ENCODE measurements around the gene OR5W2. TPM values are rescaled to one million over a fixed set of nuclear protein-coding genes. Genes with fewer than 3 reads are reported as not detected.

Gene OR5W2
- not detected in 2 replicates for total RNA-seq

DNA sequence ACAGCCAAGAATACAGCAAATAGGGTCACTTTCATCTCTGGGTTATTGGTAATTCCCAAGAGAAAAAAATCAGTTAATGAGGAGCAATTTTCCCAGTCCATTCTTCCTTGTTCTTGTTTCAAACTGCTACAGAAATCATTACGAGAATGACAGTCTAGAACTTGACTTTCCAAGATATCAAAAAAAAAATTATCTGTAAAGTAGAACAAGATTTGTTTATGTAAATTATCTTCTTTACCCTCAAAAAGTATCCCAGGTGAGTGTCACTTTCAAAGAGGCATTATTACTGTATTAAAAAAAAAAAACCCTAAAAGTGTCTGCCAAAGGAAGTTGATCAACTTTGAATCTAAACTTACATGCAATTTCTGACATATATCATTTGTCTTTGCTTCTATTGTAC lies at the start of gene OR5W2:
TSS of gene OR5W2 (minus strand) at position 101 of the 400 bp plus-strand sequence. CDS start at position 101, 0 bp downstream.
- no peaks in the 10 kb centered on the region for H3K27me3 ChIP-seq (ENCODE audit: control insufficient read depth, insufficient read depth, low read length)
- TF ChIP-seq, protein P1, sequence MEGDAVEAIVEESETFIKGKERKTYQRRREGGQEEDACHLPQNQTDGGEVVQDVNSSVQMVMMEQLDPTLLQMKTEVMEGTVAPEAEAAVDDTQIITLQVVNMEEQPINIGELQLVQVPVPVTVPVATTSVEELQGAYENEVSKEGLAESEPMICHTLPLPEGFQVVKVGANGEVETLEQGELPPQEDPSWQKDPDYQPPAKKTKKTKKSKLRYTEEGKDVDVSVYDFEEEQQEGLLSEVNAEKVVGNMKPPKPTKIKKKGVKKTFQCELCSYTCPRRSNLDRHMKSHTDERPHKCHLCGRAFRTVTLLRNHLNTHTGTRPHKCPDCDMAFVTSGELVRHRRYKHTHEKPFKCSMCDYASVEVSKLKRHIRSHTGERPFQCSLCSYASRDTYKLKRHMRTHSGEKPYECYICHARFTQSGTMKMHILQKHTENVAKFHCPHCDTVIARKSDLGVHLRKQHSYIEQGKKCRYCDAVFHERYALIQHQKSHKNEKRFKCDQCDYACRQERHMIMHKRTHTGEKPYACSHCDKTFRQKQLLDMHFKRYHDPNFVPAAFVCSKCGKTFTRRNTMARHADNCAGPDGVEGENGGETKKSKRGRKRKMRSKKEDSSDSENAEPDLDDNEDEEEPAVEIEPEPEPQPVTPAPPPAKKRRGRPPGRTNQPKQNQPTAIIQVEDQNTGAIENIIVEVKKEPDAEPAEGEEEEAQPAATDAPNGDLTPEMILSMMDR (IDR thresholded peaks at IDR 0.05; ENCODE audit: insufficient read depth, low read length, poor library complexity, severe bottlenecking) = no peak
- DNase-seq (ENCODE audit: low read depth) = no peak
- H3K4me3 ChIP-seq (ENCODE audit: low read depth, low read length) = no peak within 1 kb of the TSS
- no peaks in the 10 kb centered on the region for H3K36me3 ChIP-seq (ENCODE audit: control insufficient read depth, insufficient read depth, low read length)

DNA sequence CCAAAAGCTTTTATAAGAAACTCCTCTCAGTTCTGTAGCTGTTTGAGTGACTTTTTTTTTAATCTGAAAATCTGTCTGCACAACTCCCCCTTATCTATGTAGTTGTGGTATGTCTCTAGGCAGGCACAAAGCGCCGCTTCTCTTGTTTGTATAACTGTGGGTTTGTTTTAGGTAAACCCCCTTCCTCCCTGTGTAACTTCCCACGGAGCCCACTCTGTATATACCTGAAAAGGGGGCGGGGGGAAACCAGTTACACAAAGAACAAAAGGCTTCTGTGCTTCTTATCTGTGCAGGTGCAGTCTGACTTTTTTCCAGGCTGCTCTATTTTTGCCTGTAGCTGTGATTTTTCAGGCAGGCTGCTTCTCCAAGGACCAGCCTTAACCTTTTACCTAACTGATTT lies 42.1 kb upstream of the OR5W2 start:
- Histone ChIP-seq H3K4me3 (ENCODE audit: low read depth, low read length) (no peak overlapping the region), H3K36me3 (ENCODE audit: control insufficient read depth, insufficient read depth, low read length) (no peaks in the 10 kb centered on the region), H3K27me3 (ENCODE audit: control insufficient read depth, insufficient read depth, low read length) (no peaks in the 10 kb centered on the region)
- TF ChIP-seq, protein P1 (IDR thresholded peaks at IDR 0.05; ENCODE audit: insufficient read depth, low read length, poor library complexity, severe bottlenecking) = no peak
- no peak for DNase-seq (ENCODE audit: low read depth)

DNA sequence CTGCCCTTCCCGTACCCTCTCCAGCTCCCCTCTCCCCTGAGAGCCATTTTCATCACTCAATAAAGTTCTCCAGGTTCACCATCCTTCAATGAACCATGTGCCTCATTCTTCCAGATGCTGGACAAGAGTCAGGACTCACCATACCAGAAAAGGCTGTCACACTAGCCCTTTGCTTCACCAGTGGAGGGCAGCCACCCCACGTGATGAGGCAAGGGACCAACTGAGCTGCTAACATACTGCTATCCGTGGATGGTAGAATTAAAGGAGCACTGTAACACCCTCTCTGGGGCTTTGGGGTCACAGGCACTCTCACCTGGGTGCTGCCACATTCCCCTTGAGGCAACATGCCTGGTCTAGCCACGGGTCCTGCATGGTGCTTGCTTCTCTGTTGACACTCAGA lies 34.9 kb upstream of the OR5W2 start:
- TF ChIP-seq, protein P1 (IDR thresholded peaks at IDR 0.05; ENCODE audit: insufficient read depth, low read length, poor library complexity, severe bottlenecking) = no peak
- Histone ChIP-seq H3K36me3 (ENCODE audit: control insufficient read depth, insufficient read depth, low read length) (no peaks in the 10 kb centered on the region), H3K4me3 (ENCODE audit: low read depth, low read length) (no peak overlapping the region), H3K27me3 (ENCODE audit: control insufficient read depth, insufficient read depth, low read length) (no peaks in the 10 kb centered on the region)
- DNase-seq (ENCODE audit: low read depth) = no peak

DNA sequence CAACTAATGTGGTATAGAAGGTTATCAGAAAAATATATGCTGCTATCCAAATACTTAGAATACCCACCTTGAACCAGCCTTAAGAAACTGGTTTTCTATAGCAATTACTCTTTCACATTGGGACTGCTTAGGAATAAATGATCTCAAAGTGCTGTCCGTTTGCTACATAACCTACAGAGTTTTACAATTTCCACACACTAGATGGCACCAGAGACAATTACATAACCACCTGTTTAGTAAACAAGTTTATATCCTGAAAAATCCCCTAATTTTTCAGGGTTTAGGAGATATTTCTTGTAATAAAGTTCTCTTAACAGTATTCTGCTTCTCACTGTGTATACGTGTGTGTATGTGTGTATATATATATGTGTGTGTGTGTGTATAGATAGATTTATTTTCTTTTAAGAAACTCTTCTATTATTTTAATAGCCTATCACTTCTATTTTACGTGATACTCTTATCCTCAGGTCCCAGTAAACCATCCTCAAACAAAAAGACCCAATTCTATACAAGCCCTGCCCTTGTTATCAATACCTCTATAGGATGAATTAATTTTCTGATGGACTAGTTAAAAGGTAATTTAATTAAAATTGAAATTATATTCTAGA lies 28.5 kb upstream of the OR5W2 start:
- Histone ChIP-seq H3K36me3 (ENCODE audit: control insufficient read depth, insufficient read depth, low read length) (no peaks in the 10 kb centered on the region), H3K27me3 (ENCODE audit: control insufficient read depth, insufficient read depth, low read length) (no peaks in the 10 kb centered on the region), H3K4me3 (ENCODE audit: low read depth, low read length) (no peak overlapping the region)
- no peak for DNase-seq (ENCODE audit: low read depth)
- TF ChIP-seq, protein P1 (IDR thresholded peaks at IDR 0.05; ENCODE audit: insufficient read depth, low read length, poor library complexity, severe bottlenecking) = peak; percentile 29

DNA sequence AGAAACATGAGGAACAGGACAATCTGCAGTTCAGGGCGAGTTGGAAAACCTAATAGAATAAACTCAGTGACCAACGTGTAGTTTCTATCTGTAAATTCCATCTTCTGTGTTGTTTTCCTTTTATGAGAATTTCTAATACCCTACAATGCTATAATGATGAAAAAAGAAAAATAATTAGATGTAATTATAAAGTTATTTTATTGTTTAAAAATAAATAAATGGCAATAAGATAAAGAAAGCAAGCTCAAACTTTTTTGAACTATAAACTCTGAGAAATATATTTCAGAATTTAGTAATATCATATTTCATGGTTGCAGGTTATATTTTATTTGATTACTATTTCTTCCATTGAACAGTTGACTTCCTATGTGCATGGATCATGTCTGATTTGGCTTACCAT lies 21.9 kb upstream of the OR5W2 start, which contains the start of gene OR5I1:
TSS of gene OR5I1 (minus strand) at position 101 of the 400 bp plus-strand sequence. CDS start at position 101, 0 bp downstream.
- H3K27me3 ChIP-seq (ENCODE audit: control insufficient read depth, insufficient read depth, low read length) = no peaks in the 10 kb centered on the region
- TF ChIP-seq, protein P1 (IDR thresholded peaks at IDR 0.05; ENCODE audit: insufficient read depth, low read length, poor library complexity, severe bottlenecking) = no peak
- no peak within 1 kb of the TSS for H3K4me3 ChIP-seq (ENCODE audit: low read depth, low read length)

DNA sequence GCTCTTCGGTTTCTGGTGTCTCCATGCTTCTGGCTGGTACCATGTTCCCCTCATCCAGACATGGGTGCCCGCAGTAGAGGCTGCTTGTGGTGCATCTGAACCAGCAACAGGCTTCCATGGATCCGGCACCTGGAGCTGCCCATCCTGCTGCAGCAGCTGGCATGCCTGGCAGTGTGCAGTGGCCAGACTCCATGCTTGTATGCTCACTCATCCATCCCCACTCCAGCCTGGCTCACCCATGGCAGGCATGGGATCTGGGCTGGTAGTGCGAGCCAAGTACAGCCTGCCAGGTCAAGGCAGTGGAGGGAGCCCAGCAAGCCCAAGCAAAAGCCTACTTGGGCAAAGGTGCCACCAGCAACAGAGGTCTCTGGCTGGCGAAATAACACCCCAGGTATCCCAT lies 6.2 kb upstream of the OR5W2 start:
- no peaks in the 10 kb centered on the region for H3K27me3 ChIP-seq (ENCODE audit: control insufficient read depth, insufficient read depth, low read length)
- DNase-seq (ENCODE audit: low read depth) = no peak
- no peaks in the 10 kb centered on the region for H3K36me3 ChIP-seq (ENCODE audit: control insufficient read depth, insufficient read depth, low read length)
- TF ChIP-seq, protein P1 (IDR thresholded peaks at IDR 0.05; ENCODE audit: insufficient read depth, low read length, poor library complexity, severe bottlenecking) = no peak
- H3K4me3 ChIP-seq (ENCODE audit: low read depth, low read length) = no peak overlapping the region

More for the DNA sequence above, 21.9 kb upstream of the OR5W2 start, which contains the start of gene OR5I1:
- DNase-seq (ENCODE audit: low read depth) = no peak
- H3K36me3 ChIP-seq (ENCODE audit: control insufficient read depth, insufficient read depth, low read length) = no peaks in the 10 kb centered on the region
